Measurements from ENCODE around the gene ELF5. TPM values are rescaled to one million over a fixed set of nuclear protein-coding genes. Genes with fewer than 3 reads are reported as not detected.

The ELF5 gene
- polyA plus RNA-seq, 1 donor from 2014 or later: not detected

GRCh38 chr11:34447044-34447443, 66.5 kb downstream of the ELF5 start:
- Histone ChIP-seq H4K20me1 (ENCODE audit: insufficient read depth) (no peaks in the 10 kb centered on the region), H3K9ac (ENCODE audit: low read length) (no peak overlapping the region), H3K4me2 (ENCODE audit: low read length) (no peak overlapping the region), H3K27me3 (ENCODE audit: insufficient read depth, low read depth, low read length) (no peaks in the 10 kb centered on the region), H3K9me3 (ENCODE audit: low read length) (no peaks in the 10 kb centered on the region), H3K36me3 (ENCODE audit: insufficient read depth, low read length) (no peaks in the 10 kb centered on the region), H3K27ac (ENCODE audit: low read length) (no peak overlapping the region), H3K9me2 (ENCODE audit: insufficient read depth, low read length) (no peaks in the 10 kb centered on the region), H3K79me2 (replicated peaks; ENCODE audit: insufficient read depth, low read length) (peaks cover 3% of the 10 kb centered on the region), H3K4me3 (ENCODE audit: low read length) (no peak overlapping the region), H2AFZ (ENCODE audit: low read depth, low read length) (no peak overlapping the region), H3F3A (ENCODE audit: insufficient read depth, low read length, poor library complexity, severe bottlenecking) (no peaks in the 10 kb centered on the region)
- no peak for TF ChIP-seq MXI1 (conservative IDR thresholded peaks at IDR 0.05; ENCODE audit: poor library complexity, severe bottlenecking)
- no peak for TF ChIP-seq SMC3 (conservative IDR thresholded peaks at IDR 0.05; ENCODE audit: poor library complexity)
- TF ChIP-seq, protein P1, sequence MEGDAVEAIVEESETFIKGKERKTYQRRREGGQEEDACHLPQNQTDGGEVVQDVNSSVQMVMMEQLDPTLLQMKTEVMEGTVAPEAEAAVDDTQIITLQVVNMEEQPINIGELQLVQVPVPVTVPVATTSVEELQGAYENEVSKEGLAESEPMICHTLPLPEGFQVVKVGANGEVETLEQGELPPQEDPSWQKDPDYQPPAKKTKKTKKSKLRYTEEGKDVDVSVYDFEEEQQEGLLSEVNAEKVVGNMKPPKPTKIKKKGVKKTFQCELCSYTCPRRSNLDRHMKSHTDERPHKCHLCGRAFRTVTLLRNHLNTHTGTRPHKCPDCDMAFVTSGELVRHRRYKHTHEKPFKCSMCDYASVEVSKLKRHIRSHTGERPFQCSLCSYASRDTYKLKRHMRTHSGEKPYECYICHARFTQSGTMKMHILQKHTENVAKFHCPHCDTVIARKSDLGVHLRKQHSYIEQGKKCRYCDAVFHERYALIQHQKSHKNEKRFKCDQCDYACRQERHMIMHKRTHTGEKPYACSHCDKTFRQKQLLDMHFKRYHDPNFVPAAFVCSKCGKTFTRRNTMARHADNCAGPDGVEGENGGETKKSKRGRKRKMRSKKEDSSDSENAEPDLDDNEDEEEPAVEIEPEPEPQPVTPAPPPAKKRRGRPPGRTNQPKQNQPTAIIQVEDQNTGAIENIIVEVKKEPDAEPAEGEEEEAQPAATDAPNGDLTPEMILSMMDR (IDR thresholded peaks at IDR 0.05; ENCODE audit: poor library complexity, severe bottlenecking): no peak
- no peak for TF ChIP-seq POLR2AphosphoS5 (IDR thresholded peaks at IDR 0.05)
- no peak for TF ChIP-seq RAD21 (conservative IDR thresholded peaks at IDR 0.05)
- no peak for TF ChIP-seq EZH2 (IDR thresholded peaks at IDR 0.05; ENCODE audit: borderline replicate concordance, insufficient read depth, low read length, poor library complexity, severe bottlenecking)
- TF ChIP-seq TAF1 (IDR thresholded peaks at IDR 0.05; ENCODE audit: low read depth): no peak
- no peak for TF ChIP-seq EP300 (conservative IDR thresholded peaks at IDR 0.05; ENCODE audit: poor library complexity, severe bottlenecking)
- TF ChIP-seq, protein P2, sequence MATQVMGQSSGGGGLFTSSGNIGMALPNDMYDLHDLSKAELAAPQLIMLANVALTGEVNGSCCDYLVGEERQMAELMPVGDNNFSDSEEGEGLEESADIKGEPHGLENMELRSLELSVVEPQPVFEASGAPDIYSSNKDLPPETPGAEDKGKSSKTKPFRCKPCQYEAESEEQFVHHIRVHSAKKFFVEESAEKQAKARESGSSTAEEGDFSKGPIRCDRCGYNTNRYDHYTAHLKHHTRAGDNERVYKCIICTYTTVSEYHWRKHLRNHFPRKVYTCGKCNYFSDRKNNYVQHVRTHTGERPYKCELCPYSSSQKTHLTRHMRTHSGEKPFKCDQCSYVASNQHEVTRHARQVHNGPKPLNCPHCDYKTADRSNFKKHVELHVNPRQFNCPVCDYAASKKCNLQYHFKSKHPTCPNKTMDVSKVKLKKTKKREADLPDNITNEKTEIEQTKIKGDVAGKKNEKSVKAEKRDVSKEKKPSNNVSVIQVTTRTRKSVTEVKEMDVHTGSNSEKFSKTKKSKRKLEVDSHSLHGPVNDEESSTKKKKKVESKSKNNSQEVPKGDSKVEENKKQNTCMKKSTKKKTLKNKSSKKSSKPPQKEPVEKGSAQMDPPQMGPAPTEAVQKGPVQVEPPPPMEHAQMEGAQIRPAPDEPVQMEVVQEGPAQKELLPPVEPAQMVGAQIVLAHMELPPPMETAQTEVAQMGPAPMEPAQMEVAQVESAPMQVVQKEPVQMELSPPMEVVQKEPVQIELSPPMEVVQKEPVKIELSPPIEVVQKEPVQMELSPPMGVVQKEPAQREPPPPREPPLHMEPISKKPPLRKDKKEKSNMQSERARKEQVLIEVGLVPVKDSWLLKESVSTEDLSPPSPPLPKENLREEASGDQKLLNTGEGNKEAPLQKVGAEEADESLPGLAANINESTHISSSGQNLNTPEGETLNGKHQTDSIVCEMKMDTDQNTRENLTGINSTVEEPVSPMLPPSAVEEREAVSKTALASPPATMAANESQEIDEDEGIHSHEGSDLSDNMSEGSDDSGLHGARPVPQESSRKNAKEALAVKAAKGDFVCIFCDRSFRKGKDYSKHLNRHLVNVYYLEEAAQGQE (IDR thresholded peaks at IDR 0.05; ENCODE audit: borderline replicate concordance): no peak

DNA sequence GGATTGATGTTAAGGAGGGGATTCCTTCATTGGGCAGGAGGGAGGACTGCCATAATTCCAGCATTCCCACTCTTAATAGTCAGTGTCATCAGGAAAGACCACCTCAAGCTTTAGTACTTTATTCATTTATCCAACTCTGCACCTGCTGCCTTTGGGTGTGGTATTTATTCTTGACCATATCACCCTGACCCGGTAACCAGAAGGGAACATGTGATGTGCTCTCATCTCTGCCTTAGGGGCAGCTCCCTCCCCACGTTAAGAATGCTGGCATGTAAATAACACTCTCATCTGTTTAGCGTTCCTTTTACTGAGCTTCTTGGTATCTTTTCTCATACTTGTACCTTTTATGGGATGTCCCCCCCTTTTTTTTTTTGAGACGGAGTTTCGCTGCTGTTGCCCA, 67.2 kb downstream of the ELF5 start:
- Histone ChIP-seq H3K36me3 (ENCODE audit: insufficient read depth, low read length) (no peaks in the 10 kb centered on the region), H3K9ac (ENCODE audit: low read length) (no peak overlapping the region), H3K27ac (ENCODE audit: low read length) (no peak overlapping the region), H3F3A (ENCODE audit: insufficient read depth, low read length, poor library complexity, severe bottlenecking) (no peaks in the 10 kb centered on the region), H3K4me3 (ENCODE audit: low read length) (no peak overlapping the region), H3K9me2 (ENCODE audit: insufficient read depth, low read length) (no peaks in the 10 kb centered on the region), H3K9me3 (ENCODE audit: low read length) (no peaks in the 10 kb centered on the region), H4K20me1 (ENCODE audit: insufficient read depth) (no peaks in the 10 kb centered on the region), H3K4me2 (ENCODE audit: low read length) (no peak overlapping the region), H3K79me2 (replicated peaks; ENCODE audit: insufficient read depth, low read length) (peaks cover 3% of the 10 kb centered on the region), H2AFZ (ENCODE audit: low read depth, low read length) (no peak overlapping the region), H3K27me3 (ENCODE audit: insufficient read depth, low read depth, low read length) (no peaks in the 10 kb centered on the region)
- TF ChIP-seq EP300 (conservative IDR thresholded peaks at IDR 0.05; ENCODE audit: poor library complexity, severe bottlenecking): no peak
- no peak for TF ChIP-seq POLR2AphosphoS5 (IDR thresholded peaks at IDR 0.05)
- TF ChIP-seq, protein P2 (IDR thresholded peaks at IDR 0.05; ENCODE audit: borderline replicate concordance): no peak
- TF ChIP-seq MXI1 (conservative IDR thresholded peaks at IDR 0.05; ENCODE audit: poor library complexity, severe bottlenecking): no peak

Measured in neural cell (in vitro differentiated cells).